GM21367 (cell line): ENCODE measurements around the gene ERVFRD-1.
"Not testable (repeated sequence)": the region's sequence is repeated elsewhere in the genome, so short reads cannot be mapped to it uniquely, and the experiment has no call there.

Experiments
- ATAC-seq: cut with Tn5 transposase; IDR thresholded peaks from one replicate; pipeline ENCODE4 v1.9.1; 2021; ENCODE audit not compliant: unreplicated experiment

ERVFRD-1 gene

DNA sequence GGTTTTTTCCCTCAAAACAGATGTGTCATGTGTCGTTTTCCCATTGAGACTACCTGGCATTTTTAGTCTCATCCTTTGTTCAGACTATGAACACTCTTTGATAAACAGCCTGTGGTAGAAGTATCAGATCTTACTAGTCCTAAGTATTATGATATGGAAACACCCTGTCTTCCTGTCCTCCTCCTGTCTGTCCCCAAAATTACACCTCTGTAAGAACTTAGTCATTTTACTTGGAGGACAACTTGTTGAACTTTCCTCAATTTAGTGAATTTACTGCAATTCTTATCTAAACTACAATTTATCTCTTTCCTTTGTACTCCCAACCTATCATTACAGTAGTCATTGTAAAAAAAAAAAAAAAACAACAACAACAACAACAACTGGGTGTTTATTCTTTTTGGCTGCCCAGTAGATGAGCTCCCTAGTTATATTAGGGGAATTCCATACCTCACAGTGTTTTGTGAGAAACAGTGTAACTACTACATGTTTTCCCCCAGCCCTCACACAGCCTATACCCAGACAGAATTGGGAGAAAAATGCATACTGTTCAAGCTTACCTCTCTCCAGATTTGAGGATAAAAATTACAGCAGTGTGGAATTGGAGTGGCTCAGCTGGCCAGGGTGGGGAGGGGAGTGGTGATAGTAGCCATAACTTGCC lies 18.5 kb upstream of the ERVFRD-1 start:
- ATAC-seq, result no peak

DNA sequence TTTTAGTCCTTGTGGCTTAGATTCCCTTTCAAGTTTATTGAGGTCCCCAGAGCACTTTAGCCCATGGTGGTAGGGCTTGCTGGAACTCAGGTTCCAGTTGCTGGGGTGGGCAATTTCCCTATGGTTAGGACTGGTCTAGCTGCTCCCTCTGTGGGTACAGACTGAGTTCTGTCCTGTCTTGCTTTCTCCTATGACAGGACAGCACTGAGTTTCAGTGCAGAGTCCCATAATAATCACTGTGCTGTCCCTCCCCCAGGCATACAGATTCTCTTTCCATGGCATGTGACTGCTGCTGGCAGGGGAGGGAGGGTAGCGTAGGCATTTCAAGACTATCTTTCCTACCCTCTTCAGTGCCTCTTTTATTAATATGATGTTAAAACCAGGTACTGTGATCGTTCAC lies 17.1 kb upstream of the ERVFRD-1 start:
- ATAC-seq, result no peak

DNA sequence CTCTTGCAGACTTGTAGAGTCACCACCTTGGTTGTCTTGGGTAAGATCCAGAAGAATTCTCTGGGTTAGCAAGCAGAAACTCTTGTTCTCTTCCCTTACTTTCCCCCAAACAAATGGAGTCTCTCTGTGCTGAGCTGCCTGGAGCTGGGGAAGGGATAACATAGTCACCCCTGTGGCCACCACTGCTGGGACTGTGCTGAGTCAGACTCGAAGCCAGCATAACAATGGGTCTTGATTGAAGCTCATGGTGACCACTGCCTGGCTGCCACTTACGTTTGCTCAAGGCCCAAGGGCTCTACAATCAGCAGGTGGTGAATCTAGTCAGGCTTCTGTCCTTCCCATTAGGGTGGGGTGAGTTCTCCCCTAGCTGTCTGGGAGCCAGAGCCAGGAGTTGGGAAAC lies 15.4 kb upstream of the ERVFRD-1 start:
- ATAC-seq, result no peak

DNA sequence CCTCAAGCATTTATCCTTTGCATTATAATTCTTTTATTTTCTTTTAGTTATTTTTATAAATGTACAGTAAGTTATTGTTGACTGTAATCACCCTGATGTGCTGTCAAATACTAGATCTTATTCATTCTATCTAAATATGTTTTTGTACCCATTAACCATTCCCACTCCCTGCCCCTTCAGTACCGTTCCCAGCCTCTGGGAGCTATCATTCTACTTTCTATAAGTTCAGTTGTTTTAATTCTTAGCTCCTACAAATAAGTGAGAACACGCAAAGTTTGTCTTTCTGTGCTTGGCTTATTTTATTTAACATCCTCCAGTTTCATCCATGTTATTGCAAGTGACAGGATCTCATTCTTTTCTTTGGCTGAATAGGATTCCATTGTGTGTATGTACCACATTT lies 12.5 kb upstream of the ERVFRD-1 start:
- no peak for ATAC-seq

DNA sequence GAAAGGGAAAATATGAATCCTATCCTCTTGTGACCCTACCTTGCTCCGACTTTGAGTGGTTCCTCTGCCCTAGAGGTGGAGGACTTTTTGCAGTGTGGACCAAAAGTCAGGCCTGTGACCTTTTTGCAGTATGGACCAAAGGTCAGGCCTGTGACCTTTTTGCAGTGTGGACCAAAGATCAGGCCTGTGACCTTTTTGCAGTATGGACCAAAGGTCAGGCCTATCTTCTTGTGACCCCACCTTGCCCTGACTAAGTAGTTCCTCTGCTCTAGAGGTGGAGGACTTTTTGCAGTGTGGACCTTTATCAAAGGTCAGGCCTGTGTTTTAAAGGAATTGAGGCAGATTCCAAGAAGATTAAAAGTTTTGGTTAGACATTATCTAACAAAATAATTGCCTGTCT lies 10.9 kb upstream of the ERVFRD-1 start:
- ATAC-seq, result no peak

DNA sequence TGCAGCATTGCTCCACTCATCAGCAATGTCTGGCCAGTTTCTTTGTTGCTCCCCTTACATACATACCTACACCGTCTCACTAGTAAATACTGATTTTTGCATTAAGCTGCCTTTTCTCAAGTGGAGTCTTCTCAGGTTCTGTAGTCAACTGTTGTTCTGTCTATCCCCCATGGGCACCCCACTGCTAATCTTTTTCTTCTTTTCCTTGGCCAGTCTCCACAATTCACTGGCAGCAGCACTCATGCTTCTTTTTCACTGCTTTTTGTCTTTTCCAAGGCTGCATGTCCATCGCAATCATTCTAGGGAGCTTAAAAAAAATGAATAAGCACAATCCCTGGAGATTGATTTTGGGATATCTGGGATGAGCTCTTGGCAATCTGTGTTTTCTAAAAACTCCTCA lies 10.3 kb upstream of the ERVFRD-1 start:
- no peak for ATAC-seq

DNA sequence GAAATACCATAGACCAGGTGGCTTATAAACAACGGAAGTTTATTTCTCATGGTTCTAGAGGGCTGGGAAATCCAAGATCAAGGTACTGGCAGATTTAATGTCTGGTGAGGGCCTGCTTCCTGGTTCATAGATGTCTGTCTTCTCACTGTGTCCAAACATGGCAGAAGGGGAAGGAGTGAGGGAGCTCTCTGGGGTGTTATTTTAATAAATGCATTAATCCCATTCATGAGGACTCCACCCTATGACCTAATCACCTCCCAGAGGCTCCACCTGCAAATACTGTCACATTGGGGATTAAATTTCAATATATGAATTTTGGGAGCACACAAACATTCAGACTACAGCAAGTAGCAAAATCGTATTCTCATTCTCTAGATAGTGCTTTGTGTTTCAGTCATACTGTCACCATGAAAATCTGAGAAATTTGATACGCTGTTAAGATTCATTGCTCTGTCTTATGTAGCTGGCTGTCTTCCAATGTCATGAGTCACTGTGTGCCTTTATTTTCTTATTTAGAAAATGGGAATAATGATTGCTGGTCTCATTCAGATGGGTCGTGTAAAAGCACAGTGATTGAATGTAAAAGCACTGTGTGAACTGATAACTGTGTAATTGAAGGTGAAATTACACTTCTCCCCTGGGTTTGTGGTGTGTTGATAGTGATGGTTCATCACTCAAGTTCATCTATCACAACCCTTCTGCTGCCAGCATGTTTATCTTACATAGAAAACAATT lies 8.9 kb upstream of the ERVFRD-1 start:
- ATAC-seq, result no peak

DNA sequence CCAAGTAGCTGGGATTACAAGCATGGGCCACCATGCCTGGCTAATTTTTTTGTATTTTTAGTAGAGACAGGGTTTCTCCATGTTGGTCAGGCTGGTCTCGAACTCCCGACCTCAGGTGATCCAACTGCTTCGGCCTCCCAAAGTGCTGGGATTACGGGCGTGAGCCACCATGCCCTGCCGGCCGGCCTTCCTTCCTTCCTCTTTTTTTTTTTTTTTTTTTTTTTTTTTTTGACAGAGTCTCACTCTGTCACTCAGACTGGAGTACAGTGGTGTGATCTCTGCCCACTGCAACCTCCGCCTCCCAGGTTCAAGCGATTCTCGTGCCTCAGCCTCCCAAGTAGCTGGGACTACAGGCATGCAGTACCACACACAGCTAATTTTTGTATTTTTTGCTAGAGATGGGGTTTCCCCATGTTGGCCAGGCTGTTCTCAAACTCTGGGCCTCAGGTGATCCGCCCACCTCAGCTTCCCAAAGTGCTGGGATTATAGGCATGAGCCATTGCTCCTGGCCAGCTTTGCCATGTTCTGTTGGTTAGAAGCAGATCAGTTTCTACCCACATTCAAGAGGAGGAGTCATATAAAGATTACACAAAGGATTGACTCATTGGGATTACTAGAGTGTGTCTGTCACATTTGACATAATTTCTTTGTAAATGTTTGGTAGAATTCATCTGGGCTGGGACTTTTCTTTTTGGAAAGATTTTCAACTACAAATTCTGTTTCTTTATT lies 4.4 kb upstream of the ERVFRD-1 start:
- not testable (repeated sequence) for ATAC-seq

DNA sequence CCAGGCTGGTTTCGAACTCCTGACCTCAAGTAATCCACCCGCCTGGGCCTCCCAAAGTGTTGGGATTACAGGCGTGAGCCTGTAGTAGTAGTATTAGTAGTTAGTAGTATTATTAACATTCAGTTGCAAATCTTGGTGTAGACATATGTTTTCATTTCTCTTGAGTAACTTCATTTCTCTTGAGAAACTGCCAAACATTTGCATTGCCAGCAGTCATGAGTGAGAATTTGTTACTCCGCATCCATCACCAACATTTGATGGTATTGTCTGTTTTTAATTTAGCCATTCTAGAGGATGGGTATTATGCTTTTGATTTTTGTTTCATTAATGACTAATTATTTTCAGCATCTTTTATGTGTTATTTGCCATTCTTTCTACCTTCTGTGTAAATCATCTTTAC lies 1.5 kb upstream of the ERVFRD-1 start:
- ATAC-seq, result no peak

DNA sequence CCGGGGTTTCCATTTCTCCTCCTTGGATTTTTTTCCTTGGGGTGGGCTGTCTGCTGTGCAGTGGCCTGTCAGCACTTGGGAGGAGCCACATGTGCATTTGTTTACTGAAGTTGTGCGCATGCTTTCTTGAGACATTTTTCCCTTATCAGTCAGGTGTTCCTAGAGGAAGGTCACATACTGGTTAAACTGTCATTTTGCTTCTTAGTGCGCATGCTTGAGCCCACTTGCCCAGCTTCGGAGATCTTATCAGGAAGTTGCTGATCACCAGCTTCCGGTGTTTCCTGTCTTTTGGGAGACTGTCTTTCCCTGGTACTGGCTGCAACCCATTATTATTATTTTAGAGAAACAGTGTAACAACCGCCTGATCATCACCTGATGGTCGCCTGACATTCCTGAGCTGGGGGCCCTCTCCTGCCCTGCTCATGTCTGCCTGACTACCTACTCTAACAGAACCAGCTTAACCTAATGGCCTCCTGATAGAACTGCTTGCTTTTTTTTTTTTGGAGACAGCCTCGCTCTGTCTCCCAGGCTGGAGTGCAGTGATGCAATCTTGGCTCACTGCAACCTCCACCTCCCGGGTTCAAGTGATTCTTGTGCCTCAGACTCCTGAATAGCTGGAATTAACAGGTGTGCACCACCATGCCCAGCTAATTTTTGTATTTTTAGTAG lies 378 bp upstream of the ERVFRD-1 start:
- ATAC-seq, result no peak

DNA sequence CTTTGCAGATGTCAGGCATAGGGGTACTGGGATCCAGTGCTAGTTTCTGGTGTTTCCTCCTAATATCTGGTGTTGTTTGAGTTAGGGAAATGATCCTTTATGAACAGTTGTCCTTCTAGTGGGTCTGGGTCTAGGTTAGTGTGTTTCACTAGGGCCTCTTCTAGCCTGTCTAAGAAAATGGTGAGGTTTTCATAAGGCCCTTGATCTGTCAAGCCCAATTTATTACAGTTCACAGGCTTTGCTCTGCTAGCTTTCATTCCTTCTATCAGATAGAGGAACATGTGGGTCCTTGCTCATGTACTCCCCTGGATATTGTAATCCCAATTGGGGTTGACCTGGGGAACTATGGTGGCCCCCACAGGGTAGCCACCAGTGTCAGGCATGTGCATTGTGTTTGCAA lies 2.8 kb downstream of the ERVFRD-1 start:
- ATAC-seq, result no peak

DNA sequence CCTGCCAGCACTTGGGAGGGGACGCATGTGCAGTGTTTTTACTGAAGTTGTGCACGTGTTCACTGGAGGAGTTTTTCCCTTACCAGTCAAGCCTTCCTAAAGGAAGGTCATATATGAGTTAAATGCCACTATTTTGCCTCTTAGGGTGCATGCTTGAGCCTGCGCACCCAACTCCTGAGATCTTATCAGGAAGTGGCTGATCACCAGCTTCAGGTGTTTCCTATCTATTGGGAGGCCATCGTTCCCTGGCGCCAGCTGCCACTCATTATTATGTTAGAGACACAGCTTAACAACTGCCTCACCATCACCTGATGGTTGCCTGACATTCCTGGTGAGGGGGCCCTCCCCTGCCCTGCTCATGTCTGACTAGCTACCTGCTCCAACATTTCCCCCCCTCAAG lies 8.5 kb downstream of the ERVFRD-1 start:
- no peak for ATAC-seq

DNA sequence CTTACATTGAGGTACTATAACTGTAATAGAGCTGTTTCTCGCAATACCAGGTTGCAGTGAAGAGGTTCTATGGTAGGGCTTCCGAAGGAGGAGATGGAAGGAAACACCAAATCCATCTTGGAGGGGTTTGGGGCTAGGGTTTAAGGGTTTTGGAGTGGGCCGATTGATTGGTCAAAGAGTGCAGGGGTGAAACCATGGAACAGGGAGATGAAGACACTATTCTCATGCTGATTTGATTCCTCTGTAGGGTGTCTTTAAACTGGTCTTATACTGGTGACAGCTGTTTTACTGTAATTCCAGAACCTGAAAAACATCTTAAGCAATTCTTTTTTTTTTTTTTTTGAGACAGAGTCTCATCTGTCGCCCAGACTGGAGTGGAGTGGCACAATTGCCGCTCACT lies 10.1 kb downstream of the ERVFRD-1 start:
- no peak for ATAC-seq

DNA sequence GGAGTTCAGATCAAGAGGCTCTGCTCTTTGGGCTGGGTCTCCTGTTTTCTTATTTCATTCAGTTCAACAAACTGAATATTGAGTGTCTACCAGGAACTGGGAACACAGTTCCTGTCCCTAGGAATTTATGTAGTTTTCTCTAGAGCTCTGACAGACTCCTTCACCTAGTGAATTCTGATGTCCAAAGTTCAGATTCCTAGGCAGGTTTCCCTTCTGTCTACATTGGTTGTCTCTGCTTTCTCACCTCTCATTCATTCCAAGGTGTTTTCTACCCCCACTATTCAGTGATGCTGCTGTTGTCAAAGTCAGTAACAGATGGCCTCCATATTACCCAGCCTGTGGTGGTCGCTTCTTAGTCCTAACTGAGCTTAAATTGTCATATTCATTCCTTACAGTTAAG lies 13.5 kb downstream of the ERVFRD-1 start:
- ATAC-seq, result no peak

DNA sequence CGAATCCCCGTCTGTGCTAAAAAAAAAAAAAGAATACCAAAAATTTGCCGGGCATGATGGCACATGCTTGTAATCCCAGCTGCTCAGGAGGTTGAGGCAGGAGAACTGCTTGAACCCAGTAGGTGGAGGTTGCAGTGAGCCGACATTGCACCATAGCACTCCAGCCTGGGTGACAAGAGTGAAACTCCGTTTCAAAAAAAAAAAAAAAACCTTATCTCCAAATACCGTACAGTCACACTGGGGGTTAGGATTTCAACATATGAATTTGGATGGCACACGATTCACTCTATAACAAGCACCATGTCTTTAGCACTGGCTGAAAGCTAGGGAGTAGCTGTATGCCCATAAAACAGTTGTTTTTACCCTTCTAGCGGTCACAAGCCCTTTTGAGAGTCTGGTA lies 14.0 kb downstream of the ERVFRD-1 start:
- ATAC-seq, result no peak

DNA sequence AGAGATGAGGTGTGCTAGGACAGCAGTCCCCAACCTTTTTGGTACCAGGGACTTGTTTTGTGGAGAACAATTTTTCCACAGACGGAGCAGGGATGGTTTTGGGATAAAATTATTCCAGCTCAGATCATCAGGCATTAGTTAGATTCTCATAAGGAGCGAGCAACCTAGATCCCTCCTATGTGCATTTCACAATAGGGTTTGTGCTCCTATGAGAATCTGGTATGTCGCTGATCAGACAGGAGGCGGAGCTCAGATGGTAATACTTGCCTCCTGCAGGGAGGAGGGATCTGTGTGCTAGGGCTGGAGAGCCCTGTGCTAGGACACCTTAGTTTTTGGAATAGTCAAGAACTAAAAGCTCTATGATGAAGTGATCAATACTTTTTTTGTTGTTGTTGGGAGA lies 15.4 kb downstream of the ERVFRD-1 start:
- no peak for ATAC-seq

DNA sequence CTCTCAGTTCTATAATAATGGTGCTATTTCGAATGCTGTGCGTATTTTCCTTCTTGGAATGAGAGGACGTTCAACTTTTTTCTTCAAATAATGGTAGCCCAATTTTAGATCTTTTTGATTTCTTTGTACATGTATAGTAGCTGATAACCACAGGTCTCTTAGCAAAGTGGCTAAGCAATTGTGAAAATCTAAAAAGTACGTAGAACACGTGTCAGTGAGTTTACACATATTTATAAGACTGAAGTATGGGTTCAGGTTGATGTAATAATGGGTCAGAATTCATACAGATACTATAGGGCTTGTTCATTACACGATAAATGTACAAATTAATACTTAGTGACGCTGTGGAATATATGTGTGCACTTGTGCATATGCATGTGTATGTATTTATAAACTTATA lies 16.6 kb downstream of the ERVFRD-1 start:
- no peak for ATAC-seq

DNA sequence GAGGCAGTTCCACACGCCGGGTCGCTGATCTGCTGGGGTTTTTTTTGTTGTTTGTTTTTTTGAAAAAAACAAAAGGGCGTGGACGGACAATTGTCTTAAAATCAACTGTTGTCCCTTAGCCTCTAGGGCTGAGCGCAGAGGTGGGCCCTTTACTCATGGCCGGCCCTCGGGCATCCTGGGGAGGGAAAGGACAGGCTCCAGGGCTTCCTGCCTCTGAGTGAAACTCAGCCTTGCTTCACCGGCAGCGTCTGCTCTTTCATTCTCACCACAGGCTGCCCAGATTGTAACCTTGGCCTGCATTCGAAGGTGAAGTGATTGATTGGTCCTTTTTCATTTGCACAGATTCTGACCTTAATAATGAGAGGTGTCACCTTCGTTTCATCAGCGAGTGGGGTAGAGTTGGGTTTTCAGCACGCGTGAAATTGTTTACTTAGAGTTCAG lies 17.1 kb downstream of the ERVFRD-1 start:
- peak; percentile 32 for ATAC-seq

DNA sequence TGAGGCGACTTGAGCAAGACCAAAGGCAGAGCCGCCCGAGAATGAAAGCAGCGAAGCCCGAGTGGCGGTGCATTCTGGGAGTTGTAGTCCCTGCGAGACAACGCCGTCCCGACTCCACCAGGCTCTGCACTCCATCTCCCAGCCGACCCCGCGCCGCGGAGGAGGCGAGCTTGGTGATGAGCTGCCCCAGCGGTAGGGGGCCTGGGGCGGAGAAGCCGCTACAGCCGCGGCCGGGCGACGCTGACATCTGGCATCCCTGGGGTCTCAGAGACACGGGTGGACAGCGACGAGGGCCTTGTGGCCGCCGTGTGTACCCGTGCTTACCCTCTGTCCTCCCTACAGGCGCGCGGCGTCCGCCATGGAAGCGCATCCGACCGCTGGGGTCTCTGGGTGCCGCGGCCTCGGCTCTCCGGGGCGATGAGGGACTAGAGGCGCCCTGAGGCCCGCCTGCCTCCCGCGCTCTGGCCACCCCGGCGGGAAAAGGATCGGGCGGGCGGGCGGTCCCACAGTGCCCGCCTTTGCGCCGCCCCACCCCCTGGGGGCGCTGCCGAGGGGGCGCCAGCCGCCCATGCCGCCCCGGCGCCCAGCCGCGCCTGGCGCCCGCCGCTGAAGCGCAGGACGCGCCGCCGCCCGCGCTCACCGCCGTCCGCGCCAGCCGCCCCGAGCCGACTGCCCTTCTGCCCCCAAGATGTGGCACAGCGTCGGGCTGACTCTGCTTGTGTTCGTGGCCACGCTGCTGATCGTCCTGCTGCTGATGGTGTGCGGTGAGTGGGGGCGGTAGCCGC lies 17.7 kb downstream of the ERVFRD-1 start, which contains the start of gene SMIM13:
SMIM13 (plus strand) TSS at position 209 of the 785 bp plus-strand sequence; CDS start at position 689, 480 bp downstream.
- peak; percentile 89 for ATAC-seq

DNA sequence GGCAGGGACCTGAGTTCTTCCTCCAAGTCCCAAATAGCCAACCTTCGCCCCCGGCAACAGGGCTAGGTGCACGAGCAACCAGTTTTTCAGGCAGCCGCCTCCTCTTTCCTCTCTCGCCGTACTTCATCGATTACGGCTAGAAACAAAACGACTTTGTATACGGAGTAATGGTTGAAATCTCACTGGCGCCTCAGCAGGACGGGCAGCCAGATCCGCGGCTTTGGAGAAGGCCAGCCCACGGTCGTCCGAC lies 18.2 kb downstream of the ERVFRD-1 start:
- ATAC-seq, result peak; percentile 16
